K562 (cell line): ENCODE measurements around the gene DNAAF3. TPM values are rescaled to one million over a fixed set of nuclear protein-coding genes. Genes with fewer than 3 reads are reported as not detected.

ENCODE experiments used
- CAMTA2 ChIP-seq: fragments of 250-450 bp; sonication (Bioruptor Pico); conservative IDR thresholded peaks from 2 replicates; pipeline ENCODE4 v1.5.1; 2022
- CREB1 ChIP-seq, 2 experiments: sonication (generic) in 1 of 2; formaldehyde crosslinking in 1 of 2; IDR thresholded peaks; 2 replicates each; pipeline versions ENCODE4 v1.6.1 to v1.8.0; 2012 to 2022; ENCODE audit warnings: inconsistent platforms in 1 of 2, mild to moderate bottlenecking in 1 of 2, missing genetic modification reagents in 1 of 2, moderate library complexity in 1 of 2
- CTCF ChIP-seq, 3 experiments: IDR thresholded peaks in 2 of 3; conservative IDR thresholded peaks in 1 of 3; 2 replicates each; pipeline ENCODE4 v1.5.1; 2011 to 2012; ENCODE audit warnings: low read length in 3 of 3, mild to moderate bottlenecking in 3 of 3, control low read depth in 2 of 3, improper control_type of control experiment in 1 of 3, inconsistent platforms in 1 of 3, low read depth in 1 of 3, mixed read lengths in 1 of 3, moderate library complexity in 1 of 3; ENCODE audit not compliant: insufficient read depth in 2 of 3
- ETV6 ChIP-seq, 3 experiments: fragments of 150-350 bp in 1 of 3; sonication (generic) in 1 of 3; formaldehyde crosslinking in 1 of 3; IDR thresholded peaks; 2 replicates each; pipeline versions ENCODE4 v1.6.1 to v1.8.0; 2014 to 2022; ENCODE audit warnings: borderline replicate concordance in 2 of 3, low read depth in 2 of 3, antibody characterized with exemption in 1 of 3, low read length in 1 of 3, mild to moderate bottlenecking in 1 of 3, missing genetic modification reagents in 1 of 3
- HDAC2 ChIP-seq: fragments of 450-650 bp; IDR thresholded peaks from 2 replicates; pipeline ENCODE4 v1.6.1; 2016; ENCODE audit warnings: mild to moderate bottlenecking
- HOMEZ ChIP-seq: fragments of 250-450 bp; sonication (Bioruptor Pico); IDR thresholded peaks from 2 replicates; pipeline ENCODE4 v1.4.0; 2020; ENCODE audit warnings: mild to moderate bottlenecking, moderate library complexity
- IFI16 ChIP-seq: fragments of 250-450 bp; sonication (Bioruptor Pico); IDR thresholded peaks from 2 replicates; pipeline ENCODE4 v2.1.2; 2022; ENCODE audit warnings: mild to moderate bottlenecking, inconsistent platforms
- KDM5B ChIP-seq: fragments of 200-600 bp; sonication (generic); IDR thresholded peaks from 2 replicates; pipeline ENCODE4 v1.6.1; 2012; ENCODE audit warnings: low read depth, mild to moderate bottlenecking, moderate library complexity, low read length, control low read depth, inconsistent platforms; ENCODE audit not compliant: insufficient replicate concordance
- KLF16 ChIP-seq: IDR thresholded peaks from 2 replicates; pipeline ENCODE4 v1.6.1; 2016; ENCODE audit warnings: antibody characterized with exemption
- MAFF ChIP-seq: IDR thresholded peaks from 2 replicates; pipeline ENCODE4 v1.6.1; 2012; ENCODE audit warnings: low read length, improper control_type of control experiment
- MAZ ChIP-seq, 2 experiments: fragments of 450-650 bp in 1 of 2; sonication (generic) in 1 of 2; formaldehyde crosslinking; IDR thresholded peaks in 1 of 2; conservative IDR thresholded peaks in 1 of 2; 2 replicates each; pipeline versions ENCODE4 v1.4.0 to v1.5.0; 2020; ENCODE audit warnings: mild to moderate bottlenecking in 1 of 2, missing genetic modification reagents in 1 of 2
- MIER1 ChIP-seq: fragments of 450-650 bp; IDR thresholded peaks from 2 replicates; pipeline ENCODE4 v1.6.1; 2016; ENCODE audit warnings: antibody characterized with exemption, mild to moderate bottlenecking, low read depth
- NFE2 ChIP-seq: IDR thresholded peaks from 2 replicates; pipeline ENCODE4 v1.6.1; 2014; ENCODE audit warnings: antibody characterized with exemption, low read depth
- RCOR1 ChIP-seq, 2 experiments: IDR thresholded peaks; 2 replicates each; pipeline ENCODE4 v1.6.1; 2012; ENCODE audit warnings: low read depth in 2 of 2, low read length in 2 of 2, borderline replicate concordance in 1 of 2, improper control_type of control experiment in 1 of 2
- RFX1 ChIP-seq: fragments of 450-650 bp; IDR thresholded peaks from 2 replicates; pipeline ENCODE4 v1.6.1; 2016; ENCODE audit warnings: mild to moderate bottlenecking, moderate library complexity
- RFX5 ChIP-seq: IDR thresholded peaks from 2 replicates; pipeline ENCODE4 v1.6.1; 2011; ENCODE audit warnings: low read depth, mild to moderate bottlenecking, improper control_type of control experiment, low read length
- SMAD3 ChIP-seq: fragments of 450-650 bp; formaldehyde crosslinking; conservative IDR thresholded peaks from 2 replicates; pipeline ENCODE4 v1.4.0; 2020; ENCODE audit warnings: mild to moderate bottlenecking
- SMC3 ChIP-seq: conservative IDR thresholded peaks from 2 replicates; pipeline ENCODE4 v1.6.1; 2011; ENCODE audit warnings: low read depth, low read length, improper control_type of control experiment; ENCODE audit not compliant: insufficient read depth
- TAF15 ChIP-seq: fragments of 200-400 bp; formaldehyde crosslinking; IDR thresholded peaks from 2 replicates; pipeline ENCODE4 v1.6.1; 2017; ENCODE audit warnings: mild to moderate bottlenecking, low read depth, low read length, moderate library complexity
- XRCC3 ChIP-seq: fragments of 450-650 bp; IDR thresholded peaks from 2 replicates; pipeline ENCODE4 v1.6.1; 2017; ENCODE audit warnings: mild to moderate bottlenecking, moderate library complexity
- ZNF146 ChIP-seq: IDR thresholded peaks from one replicate; pipeline ENCODE4 v1.6.1; 2018; ENCODE audit warnings: missing compliant biosample characterization; ENCODE audit not compliant: unreplicated experiment
- ZNF436 ChIP-seq: fragments of 250-450, 450-650 bp; sonication (Bioruptor Pico); formaldehyde crosslinking; IDR thresholded peaks from 2 replicates; pipeline ENCODE4 v1.7.0; 2020; ENCODE audit warnings: mild to moderate bottlenecking
- polyA plus RNA-seq, 8 experiments: library from polyadenylated mRNA; depleted of rRNA in 4 of 8; stranded (reverse) in 5 of 8; unstranded in 3 of 8; fragments of >200 nt; fragmentation: Nextera tagmentation in 2 of 8; fragmentation: Illumina TruSeq in 1 of 8; extraction: Ambion mirVana in 2 of 8; extraction: Trizol in 1 of 8; gene quantifications; 2 replicates each; pipeline versions ENCODE4 v1.2.1 to v1.2.3, GENCODE V29; 2011 to 2014; ENCODE audit warnings: inconsistent platforms in 1 of 8, missing spikeins in 1 of 8
- total RNA-seq, 7 experiments: library from RNA; depleted of rRNA in 6 of 7; stranded (reverse); fragments of >200 nt in 6 of 7; fragmentation: Illumina TruSeq in 2 of 7; extraction: Trizol in 2 of 7; gene quantifications; 2 replicates each; pipeline versions ENCODE4 v1.2.1 to v1.2.3, GENCODE V29; 2011 to 2021; ENCODE audit warnings: low replicate concordance in 1 of 7
- TF ChIP-seq, protein P1 (sequence below): fragments of 450-650 bp; IDR thresholded peaks from one replicate; pipeline ENCODE4 v1.6.1; 2018; ENCODE audit warnings: mild to moderate bottlenecking, moderate library complexity; ENCODE audit not compliant: partially characterized antibody

DNAAF3 gene
- total and polyA plus RNA-seq, 9 of the 15 experiments (the other 6 are each of a cell fraction or from before 2014, with no cell fraction given): 21.6 to 61.5 (median 43.0) TPM

DNA sequence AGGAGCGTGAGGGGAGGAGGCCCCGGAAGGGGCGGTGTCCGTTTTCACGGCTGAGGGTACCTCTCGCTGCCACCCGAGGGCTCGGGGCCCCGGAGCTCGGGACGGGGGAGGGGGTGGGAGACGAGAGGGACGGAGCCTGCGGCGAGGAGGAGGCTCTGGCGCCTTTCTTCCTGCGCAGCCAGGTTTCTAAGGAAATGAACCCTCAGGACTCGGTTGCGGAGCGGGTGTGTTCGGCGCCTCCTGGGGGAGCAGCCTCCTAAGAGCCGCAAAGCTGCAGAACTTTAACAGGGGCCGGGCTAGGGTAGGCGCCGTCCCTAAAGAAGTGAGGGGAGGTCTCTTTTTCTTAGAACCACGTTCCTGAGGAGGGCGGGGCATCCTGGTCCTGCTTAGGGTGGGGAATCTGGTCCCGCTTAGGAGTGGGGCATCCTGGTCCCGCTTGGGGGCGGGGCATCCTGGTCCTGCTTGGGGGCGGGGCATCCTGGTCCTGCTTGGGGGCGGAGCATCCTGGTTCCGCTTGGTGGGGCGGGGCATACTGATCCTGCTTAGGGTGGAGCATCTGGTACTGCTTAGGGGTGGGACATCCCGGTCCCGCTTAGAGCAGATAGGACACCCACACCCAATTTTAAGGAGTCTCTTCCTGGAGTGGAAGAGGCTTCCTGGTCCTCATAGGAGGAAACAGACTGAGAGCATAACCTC lies 7.4 kb upstream of the DNAAF3 start (continued):
- TF ChIP-seq HOMEZ (CRISPR knock-in tag): no peak
- TF ChIP-seq SMAD3: no peak
- TF ChIP-seq RFX1: no peak
- TF ChIP-seq CTCF (IDR thresholded peaks at IDR 0.05 in 2 of 3, conservative IDR thresholded peaks at IDR 0.05 in 1 of 3; ENCODE audit: insufficient read depth in 2 of 3, low read depth in 1 of 3, low read length in 3 of 3): peak in 2 of 3 experiments; percentile 11 to 43; a peak in 2 of 6 replicates
- TF ChIP-seq IFI16 (CRISPR knock-in tag): no peak
- TF ChIP-seq CAMTA2 (CRISPR knock-in tag): no peak
- TF ChIP-seq, protein P1, sequence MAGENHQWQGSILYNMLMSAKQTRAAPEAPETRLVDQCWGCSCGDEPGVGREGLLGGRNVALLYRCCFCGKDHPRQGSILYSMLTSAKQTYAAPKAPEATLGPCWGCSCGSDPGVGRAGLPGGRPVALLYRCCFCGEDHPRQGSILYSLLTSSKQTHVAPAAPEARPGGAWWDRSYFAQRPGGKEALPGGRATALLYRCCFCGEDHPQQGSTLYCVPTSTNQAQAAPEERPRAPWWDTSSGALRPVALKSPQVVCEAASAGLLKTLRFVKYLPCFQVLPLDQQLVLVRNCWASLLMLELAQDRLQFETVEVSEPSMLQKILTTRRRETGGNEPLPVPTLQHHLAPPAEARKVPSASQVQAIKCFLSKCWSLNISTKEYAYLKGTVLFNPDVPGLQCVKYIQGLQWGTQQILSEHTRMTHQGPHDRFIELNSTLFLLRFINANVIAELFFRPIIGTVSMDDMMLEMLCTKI: no peak
- TF ChIP-seq NFE2: no peak
- TF ChIP-seq ZNF146 (CRISPR knock-in tag): no peak
- no peak for TF ChIP-seq ETV6 (IDR thresholded peaks at IDR 0.05; ENCODE audit: borderline replicate concordance in 1 of 2, low read depth in 2 of 2, low read length in 1 of 2)
- TF ChIP-seq ETV6 (CRISPR knock-in tag; IDR thresholded peaks at IDR 0.05; ENCODE audit: borderline replicate concordance): no peak
- TF ChIP-seq MAZ (CRISPR knock-in tag; conservative IDR thresholded peaks at IDR 0.05 in 1 of 2, IDR thresholded peaks at IDR 0.05 in 1 of 2): peak in 1 of 2 experiments; percentile 52; a peak in 2 of 4 replicates
- TF ChIP-seq KLF16: no peak
- TF ChIP-seq CREB1 (IDR thresholded peaks at IDR 0.05): 0 out of 2 replicates have a peak, but pooled peaks have one; percentile 14
- no peak for TF ChIP-seq CREB1 (CRISPR knock-in tag; IDR thresholded peaks at IDR 0.05)
- TF ChIP-seq TAF15: no peak
- no peak for TF ChIP-seq RFX5
- TF ChIP-seq ZNF436 (CRISPR knock-in tag): no peak
- no peak for TF ChIP-seq MAFF
- no peak; the same call in 1 of the 2 replicates for TF ChIP-seq HDAC2
- TF ChIP-seq MIER1: no peak
- TF ChIP-seq SMC3: no peak
- TF ChIP-seq RCOR1 (IDR thresholded peaks at IDR 0.05; ENCODE audit: borderline replicate concordance in 1 of 2, low read depth in 2 of 2, low read length in 2 of 2): peak in 1 of 2 experiments; percentile 68; a peak in 1 of 4 replicates
- TF ChIP-seq KDM5B: peak; percentile 13
- TF ChIP-seq XRCC3: no peak
